Fibroblast of mammary gland (primary cell): Measurements from ENCODE around the gene MED16.

Experiments
- DNase-seq: peaks from one replicate; pipeline ENCODE4 v3.0.0-alpha.2; 2010; ENCODE audit warnings: low read depth
- H3K4me3 ChIP-seq: 2 replicates; pipeline ENCODE4 v1.5.1; 2011; ENCODE audit warnings: low read depth, mild to moderate bottlenecking, low read length, moderate library complexity; ENCODE audit not compliant: control insufficient read depth
- CTCF ChIP-seq: conservative IDR thresholded peaks from 2 replicates; pipeline ENCODE4 v1.5.1; 2011; ENCODE audit warnings: low read depth, low read length, inconsistent platforms; ENCODE audit not compliant: control insufficient read depth, insufficient read depth

The MED16 gene

GRCh38 chr19:840519-841206, 52.3 kb downstream of the MED16 start, which contains the start of gene PRTN3:
TSS of gene PRTN3 (plus strand) at chr19:840999. CDS start at chr19:841009, 10 bp downstream.
- no peak for DNase-seq
- no peak within 1 kb of the TSS for H3K4me3 ChIP-seq
- TF ChIP-seq CTCF = no peak

- no peak overlapping the region for H3K4me3 ChIP-seq
- no peak for TF ChIP-seq CTCF
- DNase-seq = no peak
These were observed 57.7 kb downstream of the MED16 start for GRCh38 chr19:835210-835810.

GRCh38 chr19:834216-834615, 58.8 kb downstream of the MED16 start:
- H3K4me3 ChIP-seq = no peak overlapping the region
- TF ChIP-seq CTCF = no peak
- DNase-seq = no peak

GRCh38 chr19:831407-832369, 61.3 kb downstream of the MED16 start:
- TF ChIP-seq CTCF = no peak
- H3K4me3 ChIP-seq = no peak overlapping the region
- no peak for DNase-seq

- DNase-seq = no peak
- no peak overlapping the region for H3K4me3 ChIP-seq
- no peak for TF ChIP-seq CTCF
These were observed 63.7 kb downstream of the MED16 start for GRCh38 chr19:829129-829758.

- no peak within 1 kb of the TSS for H3K4me3 ChIP-seq
- TF ChIP-seq CTCF = no peak
- no peak for DNase-seq
These were observed 65.2 kb downstream of the MED16 start, which contains the start of gene AZU1 for GRCh38 chr19:827710-828321. TSS of gene AZU1 (plus strand) at chr19:827837. CDS start at chr19:827847, 10 bp downstream.
